Measurements from ENCODE around the gene ZNF37A.
"Not testable (repeated sequence)": the region's sequence is repeated elsewhere in the genome, so short reads cannot be mapped to it uniquely, and the experiment has no call there.

ZNF37A gene

DNA sequence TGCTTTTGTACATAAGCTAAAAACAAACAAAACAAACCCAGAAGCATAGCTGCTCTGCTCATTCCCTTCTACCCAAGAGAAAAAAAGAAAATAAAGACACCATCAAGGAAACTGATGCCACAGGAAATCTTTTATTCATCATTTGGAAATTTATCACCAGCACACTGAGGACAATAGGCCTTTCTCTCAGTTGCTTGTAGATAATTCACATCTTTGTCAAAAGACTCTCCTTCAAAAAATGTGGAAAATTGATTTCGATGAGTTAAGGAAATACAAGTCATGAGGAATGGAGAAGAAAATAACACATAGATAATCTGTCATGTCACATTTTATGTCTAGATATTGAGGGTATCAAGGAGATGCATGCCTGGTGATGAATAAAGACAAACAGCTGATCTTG, 53.5 kb downstream of the ZNF37A start:
- no peak for DNase-seq (ENCODE audit: low read depth in 4 of 4, low spot score in 1 of 4)

- not testable (repeated sequence) for DNase-seq (ENCODE audit: low read depth in 4 of 4, low spot score in 1 of 4)
Measured at GRCh38 chr10:38150891-38151463, 56.8 kb downstream of the ZNF37A start.

DNA sequence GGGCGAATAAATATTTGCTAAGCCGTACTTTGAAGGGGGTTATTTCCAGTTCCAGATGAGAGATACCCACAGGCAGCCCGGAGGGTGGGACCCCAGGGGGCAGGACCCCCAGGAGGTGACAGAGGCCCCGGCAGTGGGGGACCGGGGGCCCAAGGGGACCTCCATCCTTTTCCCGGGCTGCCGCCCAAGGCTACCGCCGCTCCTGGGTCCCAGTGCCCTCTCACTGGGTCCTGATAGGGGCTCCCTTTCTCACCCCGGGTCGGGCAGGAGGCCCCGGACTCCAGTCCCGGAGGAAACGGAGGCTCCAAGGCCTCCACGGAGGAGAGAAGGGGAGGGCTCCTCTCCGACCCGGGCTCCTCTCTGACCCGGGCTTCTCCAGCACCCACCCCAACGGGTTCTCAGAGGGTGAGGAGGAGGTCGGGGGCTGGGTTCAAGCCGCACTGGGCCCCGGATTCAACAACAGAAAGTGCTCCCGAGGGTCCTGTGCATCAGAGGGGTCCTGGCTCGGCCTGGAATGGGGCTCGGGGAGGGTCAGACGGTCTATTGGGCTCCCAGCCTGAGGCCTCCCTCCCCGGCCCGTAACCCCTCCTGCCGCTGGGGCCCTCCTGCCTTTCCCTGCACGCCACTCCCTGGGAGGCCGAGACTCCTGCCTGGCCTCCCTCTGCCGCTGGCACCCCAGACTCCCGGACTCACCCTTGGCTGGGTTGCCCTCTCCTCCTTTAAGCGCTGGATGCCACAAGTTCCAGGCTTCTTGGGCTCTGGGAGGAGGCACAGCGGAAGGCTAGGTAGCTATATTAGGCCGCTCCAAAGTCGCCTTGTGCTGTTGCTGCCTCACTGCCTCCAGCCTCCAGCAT, 62.5 kb downstream of the ZNF37A start:
- no peak for DNase-seq (ENCODE audit: low read depth in 4 of 4, low spot score in 1 of 4)

DNA sequence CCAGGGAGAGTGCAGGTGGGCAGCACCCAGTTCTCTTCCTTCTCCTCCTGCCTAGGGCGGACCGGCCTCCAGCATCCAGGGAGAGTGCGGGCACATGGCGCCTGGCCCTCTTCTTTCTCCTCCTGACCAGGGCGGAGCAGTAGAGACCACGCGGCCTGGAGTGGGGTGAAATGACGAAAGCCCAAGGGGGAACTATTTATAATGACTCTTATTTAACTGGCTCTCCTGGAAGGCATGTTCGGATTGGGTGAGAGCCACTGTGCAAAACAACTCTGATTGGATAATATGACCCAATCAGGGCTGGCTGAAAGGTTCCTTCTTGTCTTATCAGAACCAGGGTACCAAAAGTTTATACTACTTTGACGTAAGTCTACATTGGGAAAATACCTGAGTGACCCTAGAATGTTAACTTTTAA, 63.1 kb downstream of the ZNF37A start:
- no peak for DNase-seq (ENCODE audit: low read depth in 4 of 4, low spot score in 1 of 4)

DNA sequence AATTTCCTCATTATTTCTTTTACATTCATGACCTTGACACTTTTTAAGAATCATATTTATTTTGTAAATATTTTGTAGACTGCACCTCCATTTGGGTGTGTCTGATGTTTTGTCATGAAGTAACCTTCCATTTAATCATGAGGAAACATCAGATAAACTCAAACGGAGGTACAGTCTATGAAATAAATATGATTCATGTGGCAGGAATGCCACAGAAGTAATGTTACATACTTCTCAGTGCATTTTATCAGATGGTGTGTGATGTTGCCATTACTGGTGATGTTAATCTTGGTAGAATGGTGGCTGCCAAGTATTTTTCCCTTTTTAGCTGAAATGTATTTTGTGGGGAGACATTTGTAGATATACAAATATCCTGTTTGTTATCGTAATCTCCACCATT, 64.9 kb downstream of the ZNF37A start:
- no peak for DNase-seq (ENCODE audit: low read depth in 4 of 4, low spot score in 1 of 4)

DNA sequence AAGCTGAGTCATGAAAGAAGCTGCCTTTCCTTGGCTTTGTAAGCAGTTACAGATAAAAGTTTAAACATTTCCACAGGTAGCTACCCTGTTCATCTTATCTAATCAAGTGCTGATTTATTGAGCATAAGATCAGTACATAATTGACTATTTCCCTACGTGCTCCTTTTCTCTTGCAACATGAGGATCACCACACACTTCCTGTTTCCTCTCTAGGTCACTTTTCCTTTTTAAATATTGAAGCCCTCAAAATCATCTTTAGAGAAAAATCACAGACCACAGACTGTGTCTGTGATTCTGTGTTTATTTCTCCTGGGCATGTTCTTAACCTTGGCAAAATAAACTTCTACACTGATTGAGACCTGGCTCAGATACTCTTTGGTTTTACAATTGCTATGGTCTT, 69.5 kb downstream of the ZNF37A start:
- no peak for DNase-seq (ENCODE audit: low read depth in 4 of 4, low spot score in 1 of 4)

DNA sequence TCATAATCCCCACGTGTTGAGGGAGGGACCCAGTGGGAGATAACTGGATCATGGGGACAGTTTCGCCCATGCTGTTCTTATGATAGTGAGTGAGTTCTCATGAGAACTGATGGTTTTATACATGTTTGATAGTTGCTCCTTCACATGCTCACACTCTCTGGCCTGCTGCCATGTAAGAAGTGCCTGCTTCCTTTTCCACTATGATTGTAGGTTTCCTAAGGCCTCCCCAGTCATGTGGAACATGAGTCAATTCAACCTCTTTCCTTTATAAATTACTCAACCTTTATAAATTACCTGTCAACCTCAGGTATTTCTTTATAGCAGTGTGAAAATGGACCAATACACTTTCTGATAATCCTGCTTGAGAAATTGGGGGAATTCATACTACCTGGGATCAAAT, 80.2 kb downstream of the ZNF37A start:
- no peak for DNase-seq (ENCODE audit: low read depth in 4 of 4, low spot score in 1 of 4)

GRCh38 chr10:38184477-38184876, 90.3 kb downstream of the ZNF37A start:
- no peak for DNase-seq (ENCODE audit: low read depth in 4 of 4, low spot score in 1 of 4)
